Measurements from ENCODE around the gene C1QBP. TPM values are rescaled to one million over a fixed set of nuclear protein-coding genes. Genes with fewer than 3 reads are reported as not detected.

Gene C1QBP
- total and polyA plus RNA-seq, 2 of the 4 experiments (the other 2 are of a cell fraction), result 172 to 173 TPM

- ChIA-PET CTCF (no interaction called here), POLR2A (ENCODE audit: unreplicated experiment) (no interaction called here)
- Histone ChIP-seq H4K20me1 (ENCODE audit: insufficient read depth, low read length) (no peaks in the 10 kb centered on the region), H3K79me1 (ENCODE audit: low read depth in 1 of 2, low read length in 2 of 2) (peaks cover 10 to 21% of the 10 kb centered on the region in 2 experiments), H2BK5ac (ENCODE audit: low read depth, low read length, poor library complexity, severe bottlenecking) (no peak overlapping the region), H3K27ac (ENCODE audit: insufficient read depth, low read length) (no peak overlapping the region), H4K91ac (ENCODE audit: insufficient read depth, low read depth, low read length) (no peak overlapping the region), H2BK20ac (ENCODE audit: low read depth, low read length) (no peak overlapping the region), H2BK120ac (ENCODE audit: low read depth, low read length) (no peak overlapping the region), H2AFZ (replicated peaks; ENCODE audit: low read length, poor library complexity) (no peak overlapping the region), H3K4me2 (ENCODE audit: low read depth, low read length) (no peak overlapping the region), H4K5ac (ENCODE audit: low read depth, low read length) (no peak overlapping the region), H3K36me3 (ENCODE audit: control insufficient read depth, insufficient read depth, low read length) (peaks cover 23% of the 10 kb centered on the region), H3K4me1 (ENCODE audit: control insufficient read depth, insufficient read depth, low read length) (no peaks in the 10 kb centered on the region), H3K56ac (ENCODE audit: extremely low read depth, insufficient read depth, low read length) (no peak overlapping the region), H3K9me1 (ENCODE audit: insufficient read depth, low read length) (no peaks in the 10 kb centered on the region), H3K4me3 (ENCODE audit: insufficient read depth, low read depth, low read length) (no peak overlapping the region), H2AK5ac (ENCODE audit: low read depth, low read length) (no peak overlapping the region; the same call in 1 of the 2 replicates), H3K14ac (replicated peaks; ENCODE audit: low read depth, low read length) (no peak overlapping the region), H2AK9ac (replicated peaks; ENCODE audit: low read depth, low read length, poor library complexity) (no peak overlapping the region), H2BK15ac (ENCODE audit: low read depth, low read length) (no peak overlapping the region), H3K27me3 (ENCODE audit: control insufficient read depth, insufficient read depth, low read length) (no peaks in the 10 kb centered on the region), H3K23ac (ENCODE audit: low read depth, low read length) (no peak overlapping the region), H3K9me3 (ENCODE audit: control insufficient read depth, insufficient read depth, low read length) (no peaks in the 10 kb centered on the region), H3K4ac (ENCODE audit: low read depth, low read length) (no peak overlapping the region), H3K18ac (ENCODE audit: low read depth, low read length) (no peak overlapping the region), H3K9ac (ENCODE audit: low read depth, low read length) (no peak overlapping the region), H4K8ac (ENCODE audit: low read depth in 2 of 2, low read length in 2 of 2) (no peak overlapping the region)
- ATAC-seq (ENCODE audit: low read depth) (no peak), DNase-seq (no peak)
- no CpG with 5 or more reads among the region's 3 CpGs for WGBS, 2 experiments (ENCODE audit: extremely low coverage in 2 of 2, insufficient read length in 1 of 2)
- BruUV-seq (replicated peaks), result no TSS peak
- no peak for TF ChIP-seq RFX5 (IDR thresholded peaks at IDR 0.05; ENCODE audit: low read depth, low read length)
- TF ChIP-seq RCOR1 (IDR thresholded peaks at IDR 0.05; ENCODE audit: insufficient replicate concordance, low read length), result no peak
- no peak for TF ChIP-seq FOS (IDR thresholded peaks at IDR 0.05; ENCODE audit: low read depth, low read length)
- no peak for TF ChIP-seq MXI1 (IDR thresholded peaks at IDR 0.05; ENCODE audit: borderline replicate concordance, low read depth, low read length)
- TF ChIP-seq POLR2A (IDR thresholded peaks at IDR 0.05; ENCODE audit: low read depth, low read length), result no peak
- no peak for TF ChIP-seq MAFK (IDR thresholded peaks at IDR 0.05; ENCODE audit: low read depth, low read length)
- TF ChIP-seq, protein P1, sequence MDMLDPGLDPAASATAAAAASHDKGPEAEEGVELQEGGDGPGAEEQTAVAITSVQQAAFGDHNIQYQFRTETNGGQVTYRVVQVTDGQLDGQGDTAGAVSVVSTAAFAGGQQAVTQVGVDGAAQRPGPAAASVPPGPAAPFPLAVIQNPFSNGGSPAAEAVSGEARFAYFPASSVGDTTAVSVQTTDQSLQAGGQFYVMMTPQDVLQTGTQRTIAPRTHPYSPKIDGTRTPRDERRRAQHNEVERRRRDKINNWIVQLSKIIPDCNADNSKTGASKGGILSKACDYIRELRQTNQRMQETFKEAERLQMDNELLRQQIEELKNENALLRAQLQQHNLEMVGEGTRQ (IDR thresholded peaks at IDR 0.05; ENCODE audit: low read depth, low read length), result no peak
- no peak for TF ChIP-seq CEBPB (IDR thresholded peaks at IDR 0.05; ENCODE audit: low read depth, low read length)
- TF ChIP-seq CHD1 (IDR thresholded peaks at IDR 0.05; ENCODE audit: low read depth, low read length), result no peak
- intact Hi-C loops (cut with micrococcal nuclease), result no loop called here
- dilution Hi-C loops (cut with HindIII; ENCODE audit: low sequenced_read_pairs, unreplicated experiment), result no loop called here
- in situ Hi-C loops (cut with MboI; ENCODE audit: low sequenced_read_pairs), result no loop called here
Observed at GRCh38 chr17:5472511-5472910, 33.6 kb upstream of the C1QBP start.
